ENCODE measurements around the gene SURF1. TPM values are rescaled to one million over a fixed set of nuclear protein-coding genes. Genes with fewer than 3 reads are reported as not detected.

SURF1 gene
- total and polyA plus RNA-seq, 3 donors from 2014 or later, result 51.4 to 71.0 (median 58.9) TPM

DNA sequence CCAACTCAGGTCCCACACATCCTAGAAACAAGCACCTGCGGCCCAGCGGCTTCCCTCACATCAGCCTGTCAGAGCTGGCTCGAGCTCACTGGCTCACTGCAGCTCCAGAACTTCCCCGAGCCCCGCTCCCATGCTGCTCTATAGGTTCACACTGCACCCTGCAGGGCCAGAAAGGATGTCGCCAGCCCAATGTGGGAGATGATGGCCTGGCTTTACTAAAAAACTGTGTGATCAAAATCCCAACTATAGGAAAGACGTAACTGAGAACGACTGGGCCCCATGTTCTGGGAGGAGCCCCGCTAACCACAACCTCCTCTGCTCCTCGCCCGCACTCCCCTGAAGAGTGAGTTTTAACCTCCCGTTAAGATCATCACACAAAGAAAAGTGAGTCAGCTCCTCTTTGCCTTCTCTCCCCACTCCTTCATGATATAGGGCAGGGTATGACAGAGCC lies 15.0 kb upstream of the SURF1 start:
- Histone ChIP-seq H3K9me3 (no peaks in the 10 kb centered on the region), H3K36me3 (ENCODE audit: low read depth, missing control alignments) (no peaks in the 10 kb centered on the region), H3K4me3 (no peak overlapping the region), H3K4me1 (peaks cover 24% of the 10 kb centered on the region), H3K27ac (no peak overlapping the region), H3K27me3 (no peaks in the 10 kb centered on the region)
- TF ChIP-seq, protein P1, sequence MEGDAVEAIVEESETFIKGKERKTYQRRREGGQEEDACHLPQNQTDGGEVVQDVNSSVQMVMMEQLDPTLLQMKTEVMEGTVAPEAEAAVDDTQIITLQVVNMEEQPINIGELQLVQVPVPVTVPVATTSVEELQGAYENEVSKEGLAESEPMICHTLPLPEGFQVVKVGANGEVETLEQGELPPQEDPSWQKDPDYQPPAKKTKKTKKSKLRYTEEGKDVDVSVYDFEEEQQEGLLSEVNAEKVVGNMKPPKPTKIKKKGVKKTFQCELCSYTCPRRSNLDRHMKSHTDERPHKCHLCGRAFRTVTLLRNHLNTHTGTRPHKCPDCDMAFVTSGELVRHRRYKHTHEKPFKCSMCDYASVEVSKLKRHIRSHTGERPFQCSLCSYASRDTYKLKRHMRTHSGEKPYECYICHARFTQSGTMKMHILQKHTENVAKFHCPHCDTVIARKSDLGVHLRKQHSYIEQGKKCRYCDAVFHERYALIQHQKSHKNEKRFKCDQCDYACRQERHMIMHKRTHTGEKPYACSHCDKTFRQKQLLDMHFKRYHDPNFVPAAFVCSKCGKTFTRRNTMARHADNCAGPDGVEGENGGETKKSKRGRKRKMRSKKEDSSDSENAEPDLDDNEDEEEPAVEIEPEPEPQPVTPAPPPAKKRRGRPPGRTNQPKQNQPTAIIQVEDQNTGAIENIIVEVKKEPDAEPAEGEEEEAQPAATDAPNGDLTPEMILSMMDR (IDR thresholded peaks at IDR 0.05), result no peak
- TF ChIP-seq POLR2A (IDR thresholded peaks at IDR 0.05), result no peak
- DNase-seq, result no peak
- intact Hi-C loops (cut with DNase I; ENCODE audit: low total_unique reads), result no loop called here
- 69 to 71% methylated on average over 10 to 12 of the region's 12 CpGs for WGBS, 2 donors

DNA sequence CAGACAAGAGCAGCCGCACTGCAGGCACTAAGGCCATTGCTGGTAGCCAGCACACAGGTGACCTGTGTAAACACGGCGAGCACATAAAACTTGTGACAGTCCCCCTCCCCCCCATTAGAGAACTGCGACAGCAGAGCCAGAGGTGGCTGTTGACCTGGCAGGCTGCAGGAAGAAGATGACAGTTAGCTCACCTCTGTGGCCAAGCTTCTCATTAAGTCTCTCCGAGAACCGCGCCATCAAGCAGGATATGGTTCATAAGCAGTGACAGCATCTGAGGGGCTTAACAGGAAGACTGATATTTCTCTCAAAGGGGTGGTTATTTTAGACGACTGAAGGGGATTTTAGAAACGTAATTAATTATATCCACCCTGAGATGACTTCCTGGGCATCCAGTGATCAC lies 14.4 kb upstream of the SURF1 start:
- no peak overlapping the region for H3K4me3 ChIP-seq
- intact Hi-C loops (cut with DNase I; ENCODE audit: low total_unique reads), result no loop called here
- 82 to 84% methylated on average over 9 of the region's 9 CpGs for WGBS, 2 donors
- H3K9me3 ChIP-seq, result no peaks in the 10 kb centered on the region
- peaks cover 24% of the 10 kb centered on the region for H3K4me1 ChIP-seq
- DNase-seq, result no peak
- H3K27me3 ChIP-seq, result no peaks in the 10 kb centered on the region
- no peaks in the 10 kb centered on the region for H3K36me3 ChIP-seq (ENCODE audit: low read depth, missing control alignments)
- TF ChIP-seq, protein P1 (IDR thresholded peaks at IDR 0.05), result no peak
- no peak for TF ChIP-seq POLR2A (IDR thresholded peaks at IDR 0.05)
- H3K27ac ChIP-seq, result no peak overlapping the region

DNA sequence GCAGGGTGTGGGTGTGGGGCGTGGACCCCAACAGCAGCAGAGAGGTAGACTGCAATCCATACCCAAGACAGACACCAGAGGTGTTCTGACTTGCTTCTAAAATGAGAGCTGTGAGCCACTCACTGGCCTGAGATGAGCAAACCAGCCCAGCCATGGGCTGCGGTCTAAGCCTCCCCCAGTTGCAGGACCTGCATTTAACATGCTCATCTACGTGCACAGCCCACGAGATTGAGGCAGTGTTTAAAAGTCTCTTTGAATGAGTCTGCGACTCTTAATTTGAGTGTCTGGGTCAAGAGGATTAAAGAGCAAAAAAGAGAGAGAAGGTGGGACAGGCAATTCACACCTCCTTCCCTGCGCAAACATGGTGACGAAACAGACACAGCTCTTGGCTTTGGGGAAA lies 13.6 kb upstream of the SURF1 start:
- H3K4me1 ChIP-seq, result peaks cover 24% of the 10 kb centered on the region
- H3K4me3 ChIP-seq, result no peak overlapping the region
- no peaks in the 10 kb centered on the region for H3K27me3 ChIP-seq
- no peak overlapping the region for H3K27ac ChIP-seq
- no peaks in the 10 kb centered on the region for H3K9me3 ChIP-seq
- no peak for TF ChIP-seq POLR2A (IDR thresholded peaks at IDR 0.05)
- H3K36me3 ChIP-seq (ENCODE audit: low read depth, missing control alignments), result no peaks in the 10 kb centered on the region
- 86 to 88% methylated on average over 7 of the region's 7 CpGs for WGBS, 2 donors
- intact Hi-C loops (cut with DNase I; ENCODE audit: low total_unique reads), result no loop called here
- no peak for DNase-seq

DNA sequence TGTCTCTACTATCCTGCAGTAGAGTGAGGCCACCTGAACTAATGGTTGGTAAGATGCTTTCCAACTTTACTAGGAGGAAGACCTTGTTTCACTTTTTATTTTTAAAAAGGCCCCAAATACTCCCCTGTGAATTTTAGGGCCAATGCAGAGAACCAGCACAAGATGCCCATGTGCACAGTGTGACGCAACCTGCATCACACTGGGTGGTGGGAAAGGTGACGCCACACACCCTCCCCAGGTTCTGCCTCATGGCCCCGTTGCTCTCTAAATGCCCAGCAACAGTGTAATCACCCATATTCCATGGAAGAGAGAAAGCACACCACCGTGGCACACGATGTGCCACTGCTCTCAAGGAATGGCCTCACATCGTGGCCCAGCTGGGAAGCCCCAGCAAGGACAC lies 13.1 kb upstream of the SURF1 start:
- Histone ChIP-seq H3K36me3 (ENCODE audit: low read depth, missing control alignments) (no peaks in the 10 kb centered on the region), H3K9me3 (no peaks in the 10 kb centered on the region), H3K27me3 (no peaks in the 10 kb centered on the region), H3K4me1 (peaks cover 20% of the 10 kb centered on the region), H3K4me3 (no peak overlapping the region), H3K27ac (no peak overlapping the region)
- no peak for DNase-seq
- intact Hi-C loops (cut with DNase I; ENCODE audit: low total_unique reads), result no loop called here
- no peak for TF ChIP-seq POLR2A (IDR thresholded peaks at IDR 0.05)
- TF ChIP-seq, protein P1 (IDR thresholded peaks at IDR 0.05), result no peak
- 67 to 76% methylated on average over 6 of the region's 6 CpGs for WGBS, 2 donors

DNA sequence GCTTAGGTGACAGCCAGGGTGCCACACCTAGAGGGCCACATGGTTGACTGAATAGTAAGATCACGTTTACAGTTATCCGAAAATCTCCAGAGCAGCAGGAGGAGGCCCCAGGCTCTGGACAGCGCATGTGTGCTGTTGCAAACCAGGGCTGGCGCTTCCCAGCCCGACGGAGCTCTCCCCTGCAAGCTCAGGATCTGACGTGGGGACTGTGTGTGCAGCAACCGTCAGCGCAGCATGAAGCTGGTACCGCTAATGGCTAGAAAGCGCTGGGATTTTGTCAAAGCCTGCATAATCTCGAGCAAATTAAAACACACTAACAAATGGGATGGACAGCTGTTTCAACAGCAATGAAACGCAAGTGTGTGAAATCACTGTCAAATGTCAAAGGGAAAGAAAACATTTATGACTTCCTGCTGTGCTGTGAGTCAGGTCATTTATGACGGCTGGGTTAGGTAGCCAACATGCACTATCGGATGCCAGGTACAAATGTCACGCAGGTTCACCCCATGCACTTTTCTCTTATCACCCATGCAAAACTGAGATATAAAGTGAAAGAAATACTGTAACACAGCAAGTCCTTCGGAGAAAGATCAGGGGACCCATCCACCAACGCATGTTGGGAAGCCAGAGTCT lies 12.1 kb upstream of the SURF1 start:
- Histone ChIP-seq H3K27me3 (no peaks in the 10 kb centered on the region), H3K36me3 (ENCODE audit: low read depth, missing control alignments) (no peaks in the 10 kb centered on the region), H3K4me1 (peaks cover 18% of the 10 kb centered on the region), H3K27ac (no peak overlapping the region), H3K9me3 (no peaks in the 10 kb centered on the region), H3K4me3 (no peak overlapping the region)
- DNase-seq, result no peak
- TF ChIP-seq, protein P1 (IDR thresholded peaks at IDR 0.05), result no peak
- no peak for TF ChIP-seq POLR2A (IDR thresholded peaks at IDR 0.05)
- 68 to 72% methylated on average over 18 of the region's 18 CpGs for WGBS, 2 donors
- intact Hi-C loops (cut with DNase I; ENCODE audit: low total_unique reads), result no loop called here
